ENCODE results near the gene SSR2.

SSR2 gene

DNA sequence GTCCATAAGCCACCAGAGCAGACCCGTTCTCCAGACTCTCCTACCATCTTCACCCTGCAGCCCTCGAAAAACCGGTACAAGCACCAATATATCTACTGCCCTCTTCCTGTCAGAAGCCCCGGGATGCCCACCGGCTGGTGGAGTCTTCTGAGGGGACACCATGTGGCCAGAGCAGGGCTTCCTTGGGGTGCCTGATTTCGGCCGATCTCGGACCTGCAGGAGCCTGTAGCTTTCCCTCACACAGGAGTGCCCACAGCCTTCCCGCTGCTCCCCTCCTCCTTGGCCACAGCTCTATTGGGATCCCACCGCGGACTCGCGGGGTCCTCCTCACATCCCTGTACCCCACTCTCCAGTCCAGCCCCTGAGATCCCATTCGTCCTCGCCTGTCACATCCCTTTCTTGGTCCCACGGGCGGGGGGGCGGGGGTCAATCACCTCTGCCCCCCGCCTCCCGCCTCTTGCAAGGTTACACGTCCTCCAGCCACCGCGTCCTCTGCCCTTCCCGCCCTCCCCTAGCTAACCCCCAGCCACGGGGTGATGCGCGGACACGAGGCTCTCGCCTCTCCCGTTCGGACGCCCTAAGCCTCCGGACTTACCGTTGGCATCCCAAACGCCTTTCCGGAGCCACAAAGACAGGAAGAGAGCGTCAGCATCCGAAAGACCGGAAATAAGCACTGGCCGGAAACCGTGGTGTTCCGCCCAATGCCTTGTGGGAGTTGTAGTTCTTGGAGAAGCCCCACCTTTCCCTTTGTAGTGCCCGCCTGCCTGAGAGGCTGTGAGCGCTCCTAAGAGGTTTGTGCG, at the start of gene SSR2:
Gene SSR2 (minus strand): TSS at position 659 of the 800 bp plus-strand sequence. CDS start 784 bp downstream, outside the sequence.
- DNase-seq, result peak; percentile 75

DNA sequence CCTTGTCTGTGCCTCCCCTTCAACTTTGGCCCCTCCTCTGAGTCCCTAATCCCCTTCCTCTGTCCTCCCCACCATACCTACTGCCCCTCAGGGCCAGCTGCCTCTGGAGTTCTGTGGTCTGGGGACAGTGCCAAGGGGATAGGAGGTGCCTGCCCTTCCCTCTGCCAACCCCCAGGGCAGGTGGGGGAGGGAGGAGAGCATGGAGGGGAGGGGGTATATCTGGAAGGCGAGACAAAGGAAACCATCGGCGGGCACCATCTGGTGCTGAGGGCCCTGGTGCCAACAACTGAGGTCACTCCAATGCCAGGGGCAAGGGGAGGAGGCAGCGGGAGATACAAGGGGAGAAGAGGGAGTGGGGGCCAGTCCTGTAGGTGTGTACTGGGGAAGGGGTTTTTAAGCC, 49.8 kb upstream of the SSR2 start:
- no peak for DNase-seq

GRCh38 chr1:156069490-156070455, 49.0 kb upstream of the SSR2 start:
- no peak for DNase-seq

- no peak for DNase-seq
Observed at GRCh38 chr1:156067262-156067661, 46.5 kb upstream of the SSR2 start.

- DNase-seq, result no peak
Observed at GRCh38 chr1:156065871-156066270, 45.1 kb upstream of the SSR2 start.

- no peak for DNase-seq
Observed at GRCh38 chr1:156065212-156065611, 44.5 kb upstream of the SSR2 start.

- DNase-seq, result no peak
Observed at GRCh38 chr1:156064615-156065014, 43.9 kb upstream of the SSR2 start.

DNA sequence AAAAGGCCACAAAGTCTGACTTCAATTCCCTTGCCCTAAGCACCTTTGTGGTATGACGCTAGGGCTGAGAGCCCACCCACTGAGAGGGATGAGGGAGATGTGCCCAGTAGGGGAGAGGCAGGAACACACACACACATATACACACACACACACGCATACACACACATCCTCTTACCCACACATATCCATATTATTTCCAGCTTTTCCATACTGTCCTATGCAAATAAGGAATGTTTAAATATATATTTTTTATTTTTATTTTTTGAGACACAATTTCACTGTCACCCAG, 43.2 kb upstream of the SSR2 start:
- no peak for DNase-seq

DNA sequence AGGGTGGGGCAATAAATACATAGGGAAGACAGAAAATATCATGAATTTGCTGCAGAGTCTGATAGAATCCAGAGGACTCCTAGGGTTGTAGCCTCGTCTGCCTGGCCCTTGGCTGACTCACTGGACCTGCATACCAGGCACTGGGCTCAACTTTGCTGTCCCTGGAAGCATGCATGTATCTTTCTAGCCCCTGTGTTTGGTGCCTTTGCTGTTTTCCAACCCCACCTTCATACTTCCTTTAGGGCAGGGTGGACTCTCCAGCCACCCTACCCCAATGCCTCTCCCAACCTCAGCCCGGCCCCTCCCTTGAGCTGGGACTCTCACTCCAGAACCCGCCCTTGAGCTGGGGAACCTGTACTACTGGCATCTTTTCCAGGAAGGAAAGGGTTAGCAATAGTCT, 41.4 kb upstream of the SSR2 start:
- DNase-seq, result no peak

DNA sequence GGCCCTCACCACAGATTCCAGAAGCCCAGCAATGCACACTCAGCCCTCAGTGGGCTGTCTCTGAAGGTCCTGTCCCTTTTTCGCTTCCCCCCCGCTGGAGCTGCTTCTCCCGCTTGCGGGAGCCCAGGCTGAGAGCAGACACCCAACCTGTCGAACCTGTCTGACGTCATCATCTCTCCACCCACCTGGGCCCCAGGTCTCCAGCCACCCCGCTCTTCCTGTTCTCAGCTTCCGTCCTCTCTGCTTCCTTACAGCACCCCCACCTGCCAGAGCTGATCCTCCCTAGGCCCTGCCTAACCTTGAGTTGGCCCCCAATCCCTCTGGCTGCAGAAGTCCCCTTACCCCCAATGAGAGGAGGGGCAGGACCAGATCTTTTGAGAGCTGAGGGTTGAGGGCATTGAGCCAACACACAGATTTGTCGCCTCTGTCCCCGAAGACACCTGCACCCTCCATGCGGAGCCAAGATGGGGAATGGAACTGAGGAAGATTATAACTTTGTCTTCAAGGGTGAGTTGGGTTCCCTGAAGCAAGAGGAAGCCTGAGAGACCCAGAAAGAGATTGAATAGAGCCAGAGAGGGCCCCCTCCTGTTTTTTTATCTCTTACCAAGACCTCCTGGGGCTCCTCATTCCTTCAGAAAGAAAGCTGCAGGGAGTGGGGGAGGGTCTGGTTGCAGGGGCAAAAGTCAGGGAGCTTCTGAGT, 40.3 kb upstream of the SSR2 start, which contains the start of gene RAB25:
Gene RAB25 (plus strand): TSS at position 224 of the 700 bp plus-strand sequence. CDS start 241 bp downstream, at position 465.
- no peak for DNase-seq

- no peak for DNase-seq
Observed at GRCh38 chr1:156056326-156056849, 35.6 kb upstream of the SSR2 start.

- DNase-seq, result no peak
Observed at GRCh38 chr1:156055281-156056048, 34.7 kb upstream of the SSR2 start.

DNA sequence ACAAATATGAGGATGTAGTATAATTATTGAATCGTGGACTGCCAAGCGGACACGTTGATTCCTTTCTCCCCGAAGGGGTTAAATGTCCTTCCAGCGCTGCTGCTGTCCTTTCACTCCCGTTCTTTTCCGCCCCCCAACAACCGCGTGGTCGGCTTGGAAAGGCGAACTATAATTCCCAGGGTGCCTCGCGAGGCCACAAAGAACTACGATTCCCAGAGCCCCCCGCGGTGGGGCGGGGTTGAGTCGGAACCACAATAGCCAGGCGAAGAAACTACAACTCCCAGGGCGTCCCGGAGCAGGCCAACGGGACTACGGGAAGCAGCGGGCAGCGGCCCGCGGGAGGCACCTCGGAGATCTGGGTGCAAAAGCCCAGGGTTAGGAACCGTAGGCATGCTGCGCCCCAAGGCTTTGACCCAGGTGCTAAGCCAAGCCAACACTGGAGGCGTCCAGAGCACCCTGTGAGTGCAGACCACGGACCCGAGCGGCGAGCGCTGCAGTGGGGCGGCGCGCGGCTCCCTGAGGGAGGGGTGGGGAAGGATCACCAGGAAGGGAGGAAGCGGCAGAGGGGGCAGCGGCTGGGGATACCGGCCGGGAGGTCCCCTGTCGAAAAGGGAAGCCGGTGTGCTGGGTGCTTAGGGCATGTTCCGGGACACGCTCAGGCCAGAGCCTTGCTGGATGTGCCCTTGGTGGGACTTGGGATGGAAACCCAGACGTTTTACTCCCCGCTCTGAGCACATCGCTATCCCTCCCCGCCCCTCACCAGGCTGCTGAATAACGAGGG, 33.9 kb upstream of the SSR2 start, which contains the start of gene LAMTOR2:
Gene LAMTOR2 (plus strand): TSS at position 283 of the 781 bp plus-strand sequence. CDS start 108 bp downstream, at position 391.
- DNase-seq, result peak; percentile 91

GRCh38 chr1:156053768-156054499, 33.2 kb upstream of the SSR2 start, which contains the start of gene UBQLN4:
Gene UBQLN4 (minus strand): TSS chr1:156053798. CDS start chr1:156053701, 97 bp downstream.
- DNase-seq, result peak; percentile 76

DNA sequence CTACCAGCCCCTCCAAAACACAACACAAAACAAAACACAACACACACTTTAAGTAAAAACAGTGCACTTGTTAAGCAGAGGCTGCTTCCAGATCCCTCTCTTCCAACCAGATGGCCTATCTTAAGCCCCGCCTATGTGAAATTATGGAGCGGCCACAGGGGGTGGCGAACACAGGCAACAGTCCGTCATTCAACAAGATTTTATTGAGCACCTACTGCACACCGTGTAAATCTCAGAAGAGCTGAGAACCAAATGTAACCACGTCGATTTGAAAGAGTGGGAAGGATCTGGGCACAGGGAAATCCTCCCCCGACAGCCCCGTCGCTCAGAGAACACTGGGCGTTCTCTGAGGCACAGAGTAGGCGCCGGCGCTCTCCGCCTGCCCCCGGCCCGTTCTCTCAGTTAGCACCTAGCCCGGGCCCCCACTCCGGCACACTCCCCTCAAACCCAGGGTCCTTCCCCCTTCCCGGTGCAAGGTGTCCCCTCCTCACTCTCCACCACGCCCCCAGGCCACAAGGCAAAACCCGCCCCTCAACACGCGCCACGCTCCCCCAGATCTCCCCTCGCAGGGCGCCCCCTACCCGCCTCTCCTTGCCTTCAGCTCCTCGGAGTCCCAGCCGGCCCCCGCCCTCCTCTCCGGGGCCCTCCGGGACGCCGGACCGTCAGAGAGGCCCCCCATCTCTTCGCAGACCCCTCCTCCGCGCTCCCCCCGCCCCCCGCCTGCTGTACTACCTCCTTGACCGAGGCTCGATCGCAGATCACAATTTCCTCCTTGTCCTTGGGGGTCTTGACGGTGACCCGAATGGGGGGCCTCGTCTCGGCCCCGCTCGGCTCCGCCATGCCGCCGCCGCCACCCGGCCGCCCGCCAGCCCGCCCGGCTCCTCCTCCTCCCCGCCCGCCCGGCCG, 32.4 kb upstream of the SSR2 start:
- peak; percentile 57 for DNase-seq

- no peak for DNase-seq
Observed at GRCh38 chr1:156051011-156051725, 30.4 kb upstream of the SSR2 start.

- DNase-seq, result no peak
Observed at GRCh38 chr1:156050376-156050775, 29.6 kb upstream of the SSR2 start.

- DNase-seq, result no peak
Observed at GRCh38 chr1:156048663-156049258, 28.0 kb upstream of the SSR2 start.

Measured in activated CD4-positive, alpha-beta T cell treated with anti-CD3 and anti-CD28 coated beads for 1 hour (primary cell).